Measurements from ENCODE around the gene SPEF2. TPM values are rescaled to one million over a fixed set of nuclear protein-coding genes. Genes with fewer than 3 reads are reported as not detected.

Gene SPEF2
- polyA plus RNA-seq, 2 of the 4 experiments (the other 2 are of a cell fraction), result 2.2 to 8.7 TPM

DNA sequence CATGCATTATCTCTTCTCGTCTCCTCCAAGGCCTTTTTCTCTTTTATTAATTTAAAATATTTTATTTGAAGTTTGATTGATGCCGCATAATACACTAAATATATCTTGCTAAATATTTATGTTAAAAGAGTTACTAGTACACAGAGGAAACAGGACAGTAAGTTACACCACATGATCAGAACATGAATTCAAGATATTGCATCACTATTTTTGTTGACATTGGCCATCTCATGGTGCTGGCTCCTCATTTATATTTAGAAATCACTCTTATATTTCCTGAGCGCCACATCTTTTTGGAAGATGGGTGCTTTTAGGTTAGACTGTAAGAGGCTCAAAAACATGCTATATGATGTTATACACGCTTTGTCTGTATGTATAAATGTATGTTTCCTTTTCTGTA, 23.0 kb downstream of the SPEF2 start:
- ChIA-PET POLR2A (no interaction called here), CTCF (no interaction called here)
- TF ChIP-seq HOXB13 (CRISPR knock-in tag; IDR thresholded peaks at IDR 0.05; ENCODE audit: low read depth) (no peak), JUN (IDR thresholded peaks at IDR 0.05) (no peak), TP53 (CRISPR knock-in tag; IDR thresholded peaks at IDR 0.05) (no peak), RNF2 (IDR thresholded peaks at IDR 0.05; ENCODE audit: borderline replicate concordance, low read depth) (no peak), ZC3H11A (IDR thresholded peaks at IDR 0.05) (no peak), NPAS2 (CRISPR knock-in tag; IDR thresholded peaks at IDR 0.05; ENCODE audit: borderline replicate concordance) (no peak), POLR2AphosphoS2 (conservative IDR thresholded peaks at IDR 0.05; ENCODE audit: low read length) (no peak), CBX8 (IDR thresholded peaks at IDR 0.05) (no peak), HOXB5 (CRISPR knock-in tag; IDR thresholded peaks at IDR 0.05) (no peak), CBX2 (IDR thresholded peaks at IDR 0.05; ENCODE audit: borderline replicate concordance, low read depth) (no peak), ESRRA (IDR thresholded peaks at IDR 0.05; ENCODE audit: borderline replicate concordance, low read length) (no peak)
- TF ChIP-seq, protein P1, sequence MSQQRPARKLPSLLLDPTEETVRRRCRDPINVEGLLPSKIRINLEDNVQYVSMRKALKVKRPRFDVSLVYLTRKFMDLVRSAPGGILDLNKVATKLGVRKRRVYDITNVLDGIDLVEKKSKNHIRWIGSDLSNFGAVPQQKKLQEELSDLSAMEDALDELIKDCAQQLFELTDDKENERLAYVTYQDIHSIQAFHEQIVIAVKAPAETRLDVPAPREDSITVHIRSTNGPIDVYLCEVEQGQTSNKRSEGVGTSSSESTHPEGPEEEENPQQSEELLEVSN (IDR thresholded peaks at IDR 0.05; ENCODE audit: borderline replicate concordance, low read depth), result no peak
- TF ChIP-seq, protein P2, sequence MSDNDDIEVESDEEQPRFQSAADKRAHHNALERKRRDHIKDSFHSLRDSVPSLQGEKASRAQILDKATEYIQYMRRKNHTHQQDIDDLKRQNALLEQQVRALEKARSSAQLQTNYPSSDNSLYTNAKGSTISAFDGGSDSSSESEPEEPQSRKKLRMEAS (IDR thresholded peaks at IDR 0.05), result no peak
- TF ChIP-seq, protein P3, sequence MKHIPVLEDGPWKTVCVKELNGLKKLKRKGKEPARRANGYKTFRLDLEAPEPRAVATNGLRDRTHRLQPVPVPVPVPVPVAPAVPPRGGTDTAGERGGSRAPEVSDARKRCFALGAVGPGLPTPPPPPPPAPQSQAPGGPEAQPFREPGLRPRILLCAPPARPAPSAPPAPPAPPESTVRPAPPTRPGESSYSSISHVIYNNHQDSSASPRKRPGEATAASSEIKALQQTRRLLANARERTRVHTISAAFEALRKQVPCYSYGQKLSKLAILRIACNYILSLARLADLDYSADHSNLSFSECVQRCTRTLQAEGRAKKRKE (CRISPR knock-in tag; IDR thresholded peaks at IDR 0.05; ENCODE audit: low read depth), result no peak
- TF ChIP-seq, protein P4, sequence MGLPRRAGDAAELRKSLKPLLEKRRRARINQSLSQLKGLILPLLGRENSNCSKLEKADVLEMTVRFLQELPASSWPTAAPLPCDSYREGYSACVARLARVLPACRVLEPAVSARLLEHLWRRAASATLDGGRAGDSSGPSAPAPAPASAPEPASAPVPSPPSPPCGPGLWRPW (IDR thresholded peaks at IDR 0.05), result no peak
- TF ChIP-seq, protein P5, sequence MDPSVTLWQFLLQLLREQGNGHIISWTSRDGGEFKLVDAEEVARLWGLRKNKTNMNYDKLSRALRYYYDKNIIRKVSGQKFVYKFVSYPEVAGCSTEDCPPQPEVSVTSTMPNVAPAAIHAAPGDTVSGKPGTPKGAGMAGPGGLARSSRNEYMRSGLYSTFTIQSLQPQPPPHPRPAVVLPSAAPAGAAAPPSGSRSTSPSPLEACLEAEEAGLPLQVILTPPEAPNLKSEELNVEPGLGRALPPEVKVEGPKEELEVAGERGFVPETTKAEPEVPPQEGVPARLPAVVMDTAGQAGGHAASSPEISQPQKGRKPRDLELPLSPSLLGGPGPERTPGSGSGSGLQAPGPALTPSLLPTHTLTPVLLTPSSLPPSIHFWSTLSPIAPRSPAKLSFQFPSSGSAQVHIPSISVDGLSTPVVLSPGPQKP (IDR thresholded peaks at IDR 0.05; ENCODE audit: low read depth, low read length), result no peak
- Histone ChIP-seq H3K27ac (no peak overlapping the region), H3K4me2 (no peak overlapping the region), H3K4me1 (no peaks in the 10 kb centered on the region), H3K4me3 (no peak overlapping the region), H3K9me3 (no peaks in the 10 kb centered on the region)
- 65% methylated on average over 4 of the region's 4 CpGs for WGBS (ENCODE audit: missing lambda C conversion rate)
- DNase-seq (ENCODE audit: low read depth in 1 of 2, low spot score in 1 of 2) (no peak), FAIRE-seq (no peak), ATAC-seq (no peak)

DNA sequence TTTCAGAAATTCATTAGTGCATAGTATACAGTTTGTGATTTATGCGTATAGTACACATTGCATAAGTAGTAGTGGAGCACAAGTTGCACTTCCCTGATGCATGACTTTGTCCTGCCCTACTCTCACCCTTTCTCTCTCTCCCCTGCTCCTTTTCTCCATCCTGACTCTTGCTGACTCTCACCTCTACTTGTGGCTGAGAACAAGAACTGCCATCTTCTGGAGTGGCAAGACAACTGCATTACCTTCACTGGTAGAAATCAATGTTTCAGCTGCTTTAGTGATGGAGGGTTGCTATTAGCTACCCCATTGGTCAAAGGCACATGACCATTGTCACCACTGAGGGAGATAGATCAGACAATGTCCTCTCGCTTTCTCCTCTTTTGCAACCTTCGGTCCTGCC, 26.9 kb downstream of the SPEF2 start:
- ATAC-seq, result peak; percentile 71 to 75
- Histone ChIP-seq H3K4me3 (no peak overlapping the region), H3K27ac (no peak overlapping the region), H3K4me2 (no peak overlapping the region), H3K4me1 (no peaks in the 10 kb centered on the region), H3K9me3 (no peaks in the 10 kb centered on the region)
- ChIA-PET CTCF (no interaction called here), POLR2A (no interaction called here)
- DNase-seq (ENCODE audit: low read depth in 1 of 2, low spot score in 1 of 2), result peak in 1 of 2 experiments; percentile 43
- TF ChIP-seq RNF2 (IDR thresholded peaks at IDR 0.05; ENCODE audit: borderline replicate concordance, low read depth), result no peak
- no peak for FAIRE-seq
- WGBS (ENCODE audit: missing lambda C conversion rate), result 92% methylated on average over 3 of the region's 3 CpGs

DNA sequence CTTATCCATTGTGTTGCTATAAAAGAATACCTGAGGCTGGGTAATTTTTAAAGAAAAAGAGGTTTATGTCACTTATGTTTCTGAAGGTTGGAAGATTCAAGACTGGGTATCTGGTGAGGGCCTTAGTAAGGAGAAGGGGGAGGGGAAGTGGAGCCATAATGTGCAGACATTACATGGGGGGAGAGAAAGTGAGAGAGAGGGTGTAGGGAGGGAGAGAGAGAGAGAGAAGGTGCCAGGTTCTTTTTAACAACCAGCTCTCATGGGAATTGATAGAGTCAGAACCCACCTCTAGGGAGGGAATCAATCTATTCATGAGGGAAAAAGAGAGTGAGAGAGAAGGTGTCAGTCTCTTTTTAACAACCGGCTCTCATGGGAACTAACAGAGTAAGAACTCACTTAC, 29.5 kb downstream of the SPEF2 start:
- H3K9me3 ChIP-seq, result no peaks in the 10 kb centered on the region
- ATAC-seq (no peak), DNase-seq (ENCODE audit: low read depth in 1 of 2, low spot score in 1 of 2) (no peak), FAIRE-seq (no peak)
- H3K27ac ChIP-seq, result no peak overlapping the region
- H3K4me3 ChIP-seq, result no peak overlapping the region
- H3K4me2 ChIP-seq, result no peak overlapping the region
- WGBS (ENCODE audit: missing lambda C conversion rate), result 69% methylated on average over 1 of the region's 1 CpG
- ChIA-PET POLR2A (no interaction called here), CTCF (no interaction called here)
- no peaks in the 10 kb centered on the region for H3K4me1 ChIP-seq
- TF ChIP-seq, protein P6, sequence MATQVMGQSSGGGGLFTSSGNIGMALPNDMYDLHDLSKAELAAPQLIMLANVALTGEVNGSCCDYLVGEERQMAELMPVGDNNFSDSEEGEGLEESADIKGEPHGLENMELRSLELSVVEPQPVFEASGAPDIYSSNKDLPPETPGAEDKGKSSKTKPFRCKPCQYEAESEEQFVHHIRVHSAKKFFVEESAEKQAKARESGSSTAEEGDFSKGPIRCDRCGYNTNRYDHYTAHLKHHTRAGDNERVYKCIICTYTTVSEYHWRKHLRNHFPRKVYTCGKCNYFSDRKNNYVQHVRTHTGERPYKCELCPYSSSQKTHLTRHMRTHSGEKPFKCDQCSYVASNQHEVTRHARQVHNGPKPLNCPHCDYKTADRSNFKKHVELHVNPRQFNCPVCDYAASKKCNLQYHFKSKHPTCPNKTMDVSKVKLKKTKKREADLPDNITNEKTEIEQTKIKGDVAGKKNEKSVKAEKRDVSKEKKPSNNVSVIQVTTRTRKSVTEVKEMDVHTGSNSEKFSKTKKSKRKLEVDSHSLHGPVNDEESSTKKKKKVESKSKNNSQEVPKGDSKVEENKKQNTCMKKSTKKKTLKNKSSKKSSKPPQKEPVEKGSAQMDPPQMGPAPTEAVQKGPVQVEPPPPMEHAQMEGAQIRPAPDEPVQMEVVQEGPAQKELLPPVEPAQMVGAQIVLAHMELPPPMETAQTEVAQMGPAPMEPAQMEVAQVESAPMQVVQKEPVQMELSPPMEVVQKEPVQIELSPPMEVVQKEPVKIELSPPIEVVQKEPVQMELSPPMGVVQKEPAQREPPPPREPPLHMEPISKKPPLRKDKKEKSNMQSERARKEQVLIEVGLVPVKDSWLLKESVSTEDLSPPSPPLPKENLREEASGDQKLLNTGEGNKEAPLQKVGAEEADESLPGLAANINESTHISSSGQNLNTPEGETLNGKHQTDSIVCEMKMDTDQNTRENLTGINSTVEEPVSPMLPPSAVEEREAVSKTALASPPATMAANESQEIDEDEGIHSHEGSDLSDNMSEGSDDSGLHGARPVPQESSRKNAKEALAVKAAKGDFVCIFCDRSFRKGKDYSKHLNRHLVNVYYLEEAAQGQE (IDR thresholded peaks at IDR 0.05), result no peak
- TF ChIP-seq CBX8 (IDR thresholded peaks at IDR 0.05) (no peak), SMC3 (IDR thresholded peaks at IDR 0.05) (no peak), NPAS2 (CRISPR knock-in tag; IDR thresholded peaks at IDR 0.05; ENCODE audit: borderline replicate concordance) (no peak), ZSCAN20 (CRISPR knock-in tag; IDR thresholded peaks at IDR 0.05) (no peak), MAZ (IDR thresholded peaks at IDR 0.05; ENCODE audit: borderline replicate concordance, low read depth, low read length) (no peak), SREBF2 (IDR thresholded peaks at IDR 0.05) (no peak), ZC3H11A (IDR thresholded peaks at IDR 0.05) (no peak)
- TF ChIP-seq, protein P7, sequence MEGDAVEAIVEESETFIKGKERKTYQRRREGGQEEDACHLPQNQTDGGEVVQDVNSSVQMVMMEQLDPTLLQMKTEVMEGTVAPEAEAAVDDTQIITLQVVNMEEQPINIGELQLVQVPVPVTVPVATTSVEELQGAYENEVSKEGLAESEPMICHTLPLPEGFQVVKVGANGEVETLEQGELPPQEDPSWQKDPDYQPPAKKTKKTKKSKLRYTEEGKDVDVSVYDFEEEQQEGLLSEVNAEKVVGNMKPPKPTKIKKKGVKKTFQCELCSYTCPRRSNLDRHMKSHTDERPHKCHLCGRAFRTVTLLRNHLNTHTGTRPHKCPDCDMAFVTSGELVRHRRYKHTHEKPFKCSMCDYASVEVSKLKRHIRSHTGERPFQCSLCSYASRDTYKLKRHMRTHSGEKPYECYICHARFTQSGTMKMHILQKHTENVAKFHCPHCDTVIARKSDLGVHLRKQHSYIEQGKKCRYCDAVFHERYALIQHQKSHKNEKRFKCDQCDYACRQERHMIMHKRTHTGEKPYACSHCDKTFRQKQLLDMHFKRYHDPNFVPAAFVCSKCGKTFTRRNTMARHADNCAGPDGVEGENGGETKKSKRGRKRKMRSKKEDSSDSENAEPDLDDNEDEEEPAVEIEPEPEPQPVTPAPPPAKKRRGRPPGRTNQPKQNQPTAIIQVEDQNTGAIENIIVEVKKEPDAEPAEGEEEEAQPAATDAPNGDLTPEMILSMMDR (IDR thresholded peaks at IDR 0.05), result no peak
- TF ChIP-seq, protein P3 (CRISPR knock-in tag; IDR thresholded peaks at IDR 0.05; ENCODE audit: low read depth), result no peak
- TF ChIP-seq, protein P8, sequence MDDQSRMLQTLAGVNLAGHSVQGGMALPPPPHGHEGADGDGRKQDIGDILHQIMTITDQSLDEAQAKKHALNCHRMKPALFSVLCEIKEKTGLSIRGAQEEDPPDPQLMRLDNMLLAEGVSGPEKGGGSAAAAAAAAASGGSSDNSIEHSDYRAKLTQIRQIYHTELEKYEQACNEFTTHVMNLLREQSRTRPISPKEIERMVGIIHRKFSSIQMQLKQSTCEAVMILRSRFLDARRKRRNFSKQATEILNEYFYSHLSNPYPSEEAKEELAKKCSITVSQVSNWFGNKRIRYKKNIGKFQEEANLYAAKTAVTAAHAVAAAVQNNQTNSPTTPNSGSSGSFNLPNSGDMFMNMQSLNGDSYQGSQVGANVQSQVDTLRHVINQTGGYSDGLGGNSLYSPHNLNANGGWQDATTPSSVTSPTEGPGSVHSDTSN (IDR thresholded peaks at IDR 0.05), result no peak

All from A549 (cell line).